OCI-LY7 (cell line): ENCODE measurements around the gene CCDC148. TPM values are rescaled to one million over a fixed set of nuclear protein-coding genes. Genes with fewer than 3 reads are reported as not detected.

Experiments used
- BruUV-seq: library from RNA; stranded (reverse); fragments of 400-500 nt; replicated peaks from 2 replicates; lab custom pipeline; 2021; lab: Mats Ljungman, UMichigan
- CTCF ChIA-PET: fragments of 300-600 bp; sonication (Branson Sonifier 250); formaldehyde crosslinking; loops from one replicate; lab custom pipeline; 2022; ENCODE audit warnings: antibody characterized with exemption; ENCODE audit not compliant: unreplicated experiment; lab: Charles Lee
- POLR2A ChIA-PET: fragments of 300-600 bp; sonication (Branson Sonifier 250); formaldehyde crosslinking; loops from one replicate; lab custom pipeline; 2022; ENCODE audit warnings: antibody characterized with exemption; lab: Charles Lee
- DNase-seq: peaks from one replicate; pipeline ENCODE4 v3.0.0-alpha.2; 2015; ENCODE audit warnings: low spot score
- H2AFZ ChIP-seq: fragments of 200-600 bp; sonication (generic), shearing (Covaris generic); 2 replicates; pipeline ENCODE4 v1.6.1; 2014; ENCODE audit warnings: mild to moderate bottlenecking, antibody characterized with exemption, low read length, moderate library complexity
- H3K27ac ChIP-seq: fragments of 200-600 bp; sonication (generic); 2 replicates; pipeline ENCODE4 v1.5.1; 2014; ENCODE audit warnings: mixed run types, low read depth, mild to moderate bottlenecking, moderate library complexity, low read length, inconsistent platforms; ENCODE audit not compliant: poor library complexity, severe bottlenecking
- H3K36me3 ChIP-seq: fragments of 200-600 bp; sonication (generic); 2 replicates; pipeline ENCODE4 v1.6.1; 2014; ENCODE audit warnings: mild to moderate bottlenecking, antibody characterized with exemption, low read length, moderate library complexity, mixed read lengths; ENCODE audit not compliant: insufficient read depth
- H3K4me1 ChIP-seq: fragments of 200-600 bp; sonication (generic); 2 replicates; pipeline ENCODE4 v1.5.1; 2014; ENCODE audit warnings: mild to moderate bottlenecking, low read length; ENCODE audit not compliant: insufficient read depth, poor library complexity, severe bottlenecking
- H3K4me2 ChIP-seq: fragments of 200-600 bp; sonication (generic); 2 replicates; pipeline ENCODE4 v1.6.1; 2014; ENCODE audit warnings: mild to moderate bottlenecking, low read length
- H3K4me3 ChIP-seq: fragments of 200-600 bp; sonication (generic); 2 replicates; pipeline ENCODE4 v1.5.1; 2014; ENCODE audit warnings: mild to moderate bottlenecking, low read depth, low read length; ENCODE audit not compliant: poor library complexity, severe bottlenecking
- H3K79me2 ChIP-seq: fragments of 200-600 bp; sonication (generic); 2 replicates; pipeline ENCODE4 v1.6.1; 2016; ENCODE audit warnings: low read depth, mild to moderate bottlenecking, low read length, moderate library complexity, mixed read lengths; ENCODE audit not compliant: insufficient read depth
- H3K9me2 ChIP-seq: fragments of 200-600 bp; sonication (generic); 2 replicates; pipeline ENCODE4 v1.6.1; 2016; ENCODE audit warnings: mild to moderate bottlenecking, low read length, mixed read lengths; ENCODE audit not compliant: insufficient read depth
- H3K9me3 ChIP-seq: fragments of 200-600 bp; sonication (generic); 2 replicates; pipeline ENCODE4 v1.6.1; 2014; ENCODE audit warnings: mild to moderate bottlenecking, mixed run types, low read length, mixed read lengths
- H4K20me1 ChIP-seq: fragments of 200-600 bp; sonication (generic); 2 replicates; pipeline ENCODE4 v1.6.1; 2014; ENCODE audit warnings: mild to moderate bottlenecking, antibody characterized with exemption, low read length, moderate library complexity, mixed read lengths; ENCODE audit not compliant: insufficient read depth
- CTCF ChIP-seq: fragments of 200-600 bp; sonication (generic); conservative IDR thresholded peaks from 2 replicates; pipeline ENCODE4 v1.5.1; 2014; ENCODE audit warnings: mild to moderate bottlenecking, antibody characterized with exemption, low read length, moderate library complexity, mixed read lengths
- EZH2phosphoT487 ChIP-seq: fragments of 200-600 bp; sonication (generic); IDR thresholded peaks from 2 replicates; pipeline ENCODE4 v1.6.1; 2018; ENCODE audit warnings: low read depth, borderline replicate concordance, mild to moderate bottlenecking, mixed run types, antibody characterized with exemption, low read length, moderate library complexity, mixed read lengths
- intact Hi-C: fragments of 100-400 bp; cut with micrococcal nuclease; formaldehyde crosslinking; loops from one replicate; pipeline ENCODE4 v1.10.0; 2022; ENCODE audit not compliant: unreplicated experiment
- total RNA-seq, 2 experiments: library from RNA; depleted of rRNA in 1 of 2; stranded (reverse); fragments of >200 nt in 1 of 2; shearing (Covaris generic) in 1 of 2; gene quantifications; 2 replicates each; pipeline ENCODE4 v1.2.3, GENCODE V29; 2014 to 2022

CCDC148 gene
- total RNA-seq, 2 experiments from 2014 or later, result 0.19 to 0.99 TPM

GRCh38 chr2:158217593-158217992, 239.0 kb downstream of the CCDC148 start:
- H3K9me3 ChIP-seq, result no peaks in the 10 kb centered on the region
- no peak overlapping the region for H3K4me2 ChIP-seq
- intact Hi-C loops, result no loop called here
- CTCF ChIA-PET, result no interaction called here
- TF ChIP-seq EZH2phosphoT487 (no peak), CTCF (no peak)
- POLR2A ChIA-PET, result no interaction called here
- no TSS peak for BruUV-seq
- no peak overlapping the region for H3K4me3 ChIP-seq
- H3K27ac ChIP-seq, result no peak overlapping the region
- no peaks in the 10 kb centered on the region for H3K36me3 ChIP-seq
- no peaks in the 10 kb centered on the region for H3K4me1 ChIP-seq
- H2AFZ ChIP-seq, result no peak overlapping the region
- no peaks in the 10 kb centered on the region for H3K9me2 ChIP-seq
- no peaks in the 10 kb centered on the region for H3K79me2 ChIP-seq
- DNase-seq, result no peak
- H4K20me1 ChIP-seq, result no peaks in the 10 kb centered on the region

GRCh38 chr2:158214431-158214830, 242.1 kb downstream of the CCDC148 start:
- no peaks in the 10 kb centered on the region for H3K4me1 ChIP-seq
- ChIA-PET POLR2A (interaction anchor here (1.2 kb wide), 1 partner anchor 35 kb away, joined by 3 read pairs; no protein-coding TSS in a partner anchor), CTCF (no interaction called here)
- TF ChIP-seq EZH2phosphoT487 (no peak), CTCF (no peak)
- no peaks in the 10 kb centered on the region for H4K20me1 ChIP-seq
- no peak overlapping the region for H2AFZ ChIP-seq
- H3K79me2 ChIP-seq, result no peaks in the 10 kb centered on the region
- H3K36me3 ChIP-seq, result no peaks in the 10 kb centered on the region
- H3K4me2 ChIP-seq, result no peak overlapping the region
- BruUV-seq, result no TSS peak
- DNase-seq, result no peak
- no peaks in the 10 kb centered on the region for H3K9me3 ChIP-seq
- H3K4me3 ChIP-seq, result no peak overlapping the region
- no peak overlapping the region for H3K27ac ChIP-seq
- intact Hi-C loops, result no loop called here
- H3K9me2 ChIP-seq, result no peaks in the 10 kb centered on the region

GRCh38 chr2:158213773-158214172, 242.8 kb downstream of the CCDC148 start:
- no peak for DNase-seq
- H3K9me2 ChIP-seq, result no peaks in the 10 kb centered on the region
- ChIA-PET CTCF (no interaction called here), POLR2A (interaction anchor here (1.2 kb wide), 1 partner anchor 35 kb away, joined by 3 read pairs; no protein-coding TSS in a partner anchor)
- H2AFZ ChIP-seq, result no peak overlapping the region
- H3K27ac ChIP-seq, result no peak overlapping the region
- no peak overlapping the region for H3K4me3 ChIP-seq
- no TSS peak for BruUV-seq
- no peaks in the 10 kb centered on the region for H4K20me1 ChIP-seq
- H3K9me3 ChIP-seq, result no peaks in the 10 kb centered on the region
- H3K79me2 ChIP-seq, result no peaks in the 10 kb centered on the region
- no peak overlapping the region for H3K4me2 ChIP-seq
- no peaks in the 10 kb centered on the region for H3K4me1 ChIP-seq
- intact Hi-C loops, result no loop called here
- TF ChIP-seq CTCF, result no peak
- TF ChIP-seq EZH2phosphoT487, result no peak
- no peaks in the 10 kb centered on the region for H3K36me3 ChIP-seq
